Heart right ventricle (tissue), 16 donors: ENCODE results near the gene CNIH1. TPM values are rescaled to one million over a fixed set of nuclear protein-coding genes. Genes with fewer than 3 reads are reported as not detected.

ENCODE experiments used
- ATAC-seq, 8 donors: fragments of 200-7000 bp; cut with Tn5 transposase; one replicate each; pipeline ENCODE4 v1.9.1; 2020; ENCODE audit warnings: mild to moderate bottlenecking in 8 of 8, moderate library complexity in 8 of 8, moderate number of reproducible peaks in 1 of 8
- DNase-seq, 2 donors: peaks; one replicate each; pipeline ENCODE4 v3.0.0-alpha.2; 2020
- H3K27ac ChIP-seq, 10 donors: fragments of 200-600 bp; sonication (generic) in 2 of 10; one replicate each; pipeline versions ENCODE4 v1.5.0 to v1.8.0; 2020 to 2022; ENCODE audit warnings: mild to moderate bottlenecking in 3 of 10
- H3K27me3 ChIP-seq, 7 donors: fragments of 200-600 bp; one replicate each; pipeline ENCODE4 v1.8.0; 2021 to 2022; ENCODE audit warnings: mild to moderate bottlenecking in 2 of 7
- H3K36me3 ChIP-seq, 9 donors: fragments of 200-600 bp; sonication (generic) in 1 of 9; one replicate each; pipeline versions ENCODE4 v1.5.0 to v1.8.0; 2020 to 2022; ENCODE audit warnings: mild to moderate bottlenecking in 2 of 9
- H3K4me1 ChIP-seq, 9 donors: fragments of 200-600 bp; sonication (generic) in 1 of 9; one replicate each; pipeline versions ENCODE4 v1.5.0 to v1.8.0; 2020 to 2022; ENCODE audit warnings: mild to moderate bottlenecking in 4 of 9
- H3K4me3 ChIP-seq, 10 donors: fragments of 200-600 bp; sonication (generic) in 2 of 10; one replicate each; pipeline versions ENCODE4 v1.5.0 to v1.8.0; 2020 to 2022; ENCODE audit warnings: mild to moderate bottlenecking in 7 of 10, moderate library complexity in 2 of 10
- H3K9me3 ChIP-seq, 11 donors: fragments of 200-600 bp in 10 of 11; sonication (generic) in 2 of 11; one replicate each; pipeline versions ENCODE4 v1.5.0 to v1.8.0; 2013 to 2022; ENCODE audit warnings: mild to moderate bottlenecking in 2 of 11, control low read depth in 1 of 11, moderate library complexity in 1 of 11
- CTCF ChIP-seq, 9 donors: fragments of 200-600 bp; sonication (generic) in 2 of 9; IDR thresholded peaks; one replicate each; pipeline versions ENCODE4 v1.5.0 to v1.8.0; 2021 to 2022; ENCODE audit warnings: antibody characterized with exemption in 9 of 9, mild to moderate bottlenecking in 5 of 9, moderate library complexity in 1 of 9
- WGBS, 2 donors: extraction: QIAGEN DNeasy Blood & Tissue Kit; methylation state at CpG; one replicate each; pipeline ENCODE4 v1.1.7; 2013; ENCODE audit warnings: inconsistent platforms in 1 of 2; 5-methylcytosine and 5-hydroxymethylcytosine counted together
- intact Hi-C, 10 donors: fragments of 100-400 bp; cut with DNase I; formaldehyde crosslinking; loops; one replicate each; pipeline versions ENCODE4 v1.11.1 to v1.14.2; 2022
- polyA plus RNA-seq, 2 donors: library from polyadenylated mRNA; stranded (reverse); fragments of 200-250 nt; gene quantifications; one replicate each; pipeline ENCODE4 v1.2.3, GENCODE V29; 2013
- total RNA-seq, 10 donors: library from RNA; stranded (reverse); fragmentation: NEBNext Ultra II Directional in 3 of 10; extraction: Animal tissue kit (Norgen Biotek cat#: 25700) in 3 of 10; gene quantifications; one replicate each; pipeline versions ENCODE4 v1.2.1 to v1.2.4, GENCODE V29; 2021 to 2023
- donor health status: Arrhythmogenic right ventricular cardiomyopathy.
- donor health status: ischemic (EF 13 %, LVEDD 7.1; RV severe dilation, severe dysfunction).
- donor health status: healthy with polysubstance abuse.
- donor health status: DM: no; HTN: yes; CAD: no.
- donor health status: DM: no; HTN: no; CAD: no.
- donor health status: ischemic (EF 25% LVEDD 6.9; RV normal size, moderate dysfunction).
- donor health status: ischemic (EF 25% LVEDD 5.7; RV mildly dilated, moderate dysfunction).
- donor health status: healthy.
- donor health status: DM: yes; HTN: yes; CAD: no.
- donor health status: Ischemic cardiomyopathy.
- donor health status: ischemic (EF 35%, LVEDD 5.7; RV mildly dilated, moderate dysfunction).
- donor health status: nonischemic (EF 11% LVEDD 7.7; RV severe dilation, severe dysfunction).
- donor health status: DM: yes; HTN: yes; CAD: no.
- donor health status: PGD.
- donor health status: ischemic (EF 29% LVEDD 5.4; RV normal size, mild dysfunction).
- donor health status: nonischemic (EF 23%, LVEDD 6.1; RV moderate dilation, normal function).

The CNIH1 gene
- total and polyA plus RNA-seq, 12 donors, result 26.8 to 114 (median 91.4) TPM

GRCh38 chr14:54489318-54489683 is 48.1 kb upstream of the CNIH1 start:
- TF ChIP-seq CTCF (IDR thresholded peaks at IDR 0.05), result no peak
- Histone ChIP-seq H3K27ac (peak overlapping the region; percentile 87 to 99 (median 98)), H3K27me3 (no peaks in the 10 kb centered on the region), H3K4me3 (peak overlapping the region; percentile 61 to 96 (median 84)), H3K4me1 (peaks cover 6 to 50% (median 30%) of the 10 kb centered on the region in 9 donors), H3K9me3 (no peaks in the 10 kb centered on the region), H3K36me3 (no peaks in the 10 kb centered on the region)
- DNase-seq, result no peak
- intact Hi-C loops, result loop anchor here in 4 of 10 donors (2.0 to 5.0 kb wide), 2 partner anchors 20 to 47 kb away; partner anchors contain the start of genes CNIH1 (in 3 of the 4) and CGRRF1 (in 1 of the 4)
- ATAC-seq, result peak in 1 of 8 donors; percentile 28
- 14 to 21% methylated on average over 5 of the region's 5 CpGs for WGBS, 2 donors

DNA sequence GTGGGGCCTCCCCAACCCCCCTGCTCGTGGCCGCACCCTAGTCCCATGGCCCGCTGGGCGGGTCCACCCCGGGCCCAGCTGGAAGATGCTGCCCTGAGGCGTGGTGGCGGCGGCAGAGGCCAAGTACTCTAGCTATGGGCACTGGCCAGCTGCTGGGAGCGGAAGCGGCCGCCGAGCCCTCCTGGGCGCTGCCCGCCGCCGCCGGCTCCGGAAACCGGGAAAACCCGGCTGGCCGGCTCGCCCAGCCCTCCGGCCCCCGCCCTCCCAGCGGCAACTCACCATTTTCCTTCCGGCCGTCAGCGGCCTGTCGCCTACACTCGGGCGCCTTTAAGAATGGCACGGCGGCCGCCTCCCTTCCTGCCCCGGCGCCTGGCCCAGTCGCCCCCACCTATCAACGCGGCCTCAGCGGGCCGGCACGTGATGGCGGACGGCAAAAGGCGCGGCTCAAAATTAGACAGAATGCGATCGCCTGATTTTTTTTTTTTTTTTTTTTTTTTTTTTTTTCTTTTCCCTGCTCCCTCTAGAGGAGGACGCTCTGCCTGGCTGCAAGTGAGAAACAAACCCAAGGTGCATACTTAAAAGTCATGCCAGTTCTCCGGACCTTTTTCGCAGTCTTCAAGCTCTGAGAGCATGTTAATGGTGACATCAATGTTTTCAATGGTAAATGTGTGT is 47.6 kb upstream of the CNIH1 start, which contains the start of gene GMFB:
GMFB (minus strand) TSS at position 335 of the 672 bp plus-strand sequence; CDS start at position 282, 53 bp downstream.
- peak in 8 of 9 donors; percentile 31 to 70 (median 47) for TF ChIP-seq CTCF (IDR thresholded peaks at IDR 0.05)
- H3K4me1 ChIP-seq, result peaks cover 6 to 55% (median 34%) of the 10 kb centered on the region in 9 donors

DNA sequence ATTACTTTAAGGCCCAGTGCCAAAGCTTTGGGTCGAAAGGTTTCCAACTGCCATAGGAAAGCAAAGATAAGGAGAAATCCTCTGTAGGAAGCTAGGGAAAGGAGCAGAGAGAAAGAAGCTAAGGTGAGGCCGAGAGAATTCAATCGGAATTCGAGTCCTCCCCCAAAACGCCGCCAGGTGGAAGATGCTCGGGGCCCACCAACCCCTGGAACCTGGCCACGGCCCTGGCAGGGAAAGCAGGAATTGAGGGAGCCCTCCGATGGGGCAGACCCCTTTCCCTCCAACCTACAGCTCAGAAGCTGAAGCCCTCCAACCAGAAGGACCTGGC is 47.1 kb upstream of the CNIH1 start:
- Histone ChIP-seq H3K9me3 (no peaks in the 10 kb centered on the region), H3K4me3 (peak overlapping the region; percentile 61 to 96 (median 84)), H3K27ac (peak overlapping the region; percentile 87 to 99 (median 98)), H3K27me3 (no peaks in the 10 kb centered on the region), H3K4me1 (peaks cover 6 to 60% (median 38%) of the 10 kb centered on the region in 9 donors), H3K36me3 (peaks cover 0 to 6% (median 0%) of the 10 kb centered on the region in 9 donors)
- TF ChIP-seq CTCF (IDR thresholded peaks at IDR 0.05), result no peak
- intact Hi-C loops, result loop anchor here in 4 of 10 donors (2.0 to 5.0 kb wide), 2 partner anchors 21 to 46 kb away; partner anchors contain the start of genes CNIH1 (in 3 of the 4) and CGRRF1 (in 1 of the 4)
- ATAC-seq (peak in 2 of 8 donors; percentile 1 to 2), DNase-seq (no peak)
- 0 to 1% methylated on average over 9 of the region's 9 CpGs for WGBS, 2 donors

More for the DNA sequence above, 47.6 kb upstream of the CNIH1 start, which contains the start of gene GMFB:
- H3K27ac ChIP-seq, result peak within 1 kb of the TSS; percentile 87 to 99 (median 98)
- H3K36me3 ChIP-seq, result peaks cover 0 to under 1% (median 0%) of the 10 kb centered on the region in 9 donors
- 0% methylated on average over 51 of the region's 51 CpGs for WGBS, 2 donors
- intact Hi-C loops, result loop anchor here in 4 of 10 donors (2.0 to 5.0 kb wide), 2 partner anchors 20 to 46 kb away; partner anchors contain the start of genes CNIH1 (in 3 of the 4) and CGRRF1 (in 1 of the 4)
- ATAC-seq, result peak; percentile 97 to 98 (median 98)
- H3K4me3 ChIP-seq, result peak within 1 kb of the TSS; percentile 61 to 96 (median 84)
- no peaks in the 10 kb centered on the region for H3K9me3 ChIP-seq
- no peaks in the 10 kb centered on the region for H3K27me3 ChIP-seq
- peak; percentile 94 to 95 for DNase-seq

- peak overlapping the region; percentile 61 to 96 (median 84) for H3K4me3 ChIP-seq
- H3K27ac ChIP-seq, result peak overlapping the region; percentile 87 to 99 (median 98)
- H3K27me3 ChIP-seq, result no peaks in the 10 kb centered on the region
- 44 to 50% methylated on average over 4 of the region's 4 CpGs for WGBS, 2 donors
- no peak for TF ChIP-seq CTCF (IDR thresholded peaks at IDR 0.05)
- no peak for DNase-seq
- peak in 3 of 8 donors; percentile 23 to 34 (median 24) for ATAC-seq
- intact Hi-C loops, result loop anchor here in 4 of 10 donors (2.0 to 5.0 kb wide), 2 partner anchors 21 to 45 kb away; partner anchors contain the start of genes CNIH1 (in 3 of the 4) and CGRRF1 (in 1 of the 4)
- no peaks in the 10 kb centered on the region for H3K9me3 ChIP-seq
- H3K4me1 ChIP-seq, result peaks cover 6 to 65% (median 41%) of the 10 kb centered on the region in 9 donors
- H3K36me3 ChIP-seq, result peaks cover 0 to 11% (median 0%) of the 10 kb centered on the region in 9 donors
Measured at GRCh38 chr14:54487771-54488170, 46.6 kb upstream of the CNIH1 start.
